ENCODE measurements around the gene CDX1. TPM values are rescaled to one million over a fixed set of nuclear protein-coding genes. Genes with fewer than 3 reads are reported as not detected.

Gene CDX1
- total RNA-seq, 1 donor from 2014 or later = not detected

GRCh38 chr5:150211156-150212030 lies 44.8 kb downstream of the CDX1 start:
- H3K27ac Mint-ChIP-seq (ENCODE audit: unreplicated experiment) = no peak overlapping the region
- H3K27me3 Mint-ChIP-seq (ENCODE audit: unreplicated experiment) = peaks cover 9% of the 10 kb centered on the region
- H3K36me3 Mint-ChIP-seq (ENCODE audit: unreplicated experiment) = no peaks in the 10 kb centered on the region
- peaks cover 3% of the 10 kb centered on the region for H3K9me3 Mint-ChIP-seq (ENCODE audit: unreplicated experiment)
- no peak overlapping the region for H3K4me3 Mint-ChIP-seq (ENCODE audit: unreplicated experiment)
- no peak for TF ChIP-seq CTCF (IDR thresholded peaks at IDR 0.05; ENCODE audit: partially characterized antibody, unreplicated experiment)
- DNase-seq = no peak
- no peaks in the 10 kb centered on the region for H3K4me1 Mint-ChIP-seq (ENCODE audit: low read depth, unreplicated experiment)

GRCh38 chr5:150213530-150213929 lies 47.0 kb downstream of the CDX1 start:
- H3K4me1 Mint-ChIP-seq (ENCODE audit: low read depth, unreplicated experiment) = no peaks in the 10 kb centered on the region
- no peak overlapping the region for H3K27ac Mint-ChIP-seq (ENCODE audit: unreplicated experiment)
- TF ChIP-seq CTCF (IDR thresholded peaks at IDR 0.05; ENCODE audit: partially characterized antibody, unreplicated experiment) = no peak
- H3K36me3 Mint-ChIP-seq (ENCODE audit: unreplicated experiment) = no peaks in the 10 kb centered on the region
- peaks cover 4% of the 10 kb centered on the region for H3K9me3 Mint-ChIP-seq (ENCODE audit: unreplicated experiment)
- peaks cover 6% of the 10 kb centered on the region for H3K27me3 Mint-ChIP-seq (ENCODE audit: unreplicated experiment)
- no peak overlapping the region for H3K4me3 Mint-ChIP-seq (ENCODE audit: unreplicated experiment)
- no peak for DNase-seq

GRCh38 chr5:150214289-150214688 lies 47.7 kb downstream of the CDX1 start:
- no peaks in the 10 kb centered on the region for H3K4me1 Mint-ChIP-seq (ENCODE audit: low read depth, unreplicated experiment)
- peaks cover 4% of the 10 kb centered on the region for H3K9me3 Mint-ChIP-seq (ENCODE audit: unreplicated experiment)
- no peak overlapping the region for H3K4me3 Mint-ChIP-seq (ENCODE audit: unreplicated experiment)
- DNase-seq = no peak
- H3K36me3 Mint-ChIP-seq (ENCODE audit: unreplicated experiment) = no peaks in the 10 kb centered on the region
- no peak for TF ChIP-seq CTCF (IDR thresholded peaks at IDR 0.05; ENCODE audit: partially characterized antibody, unreplicated experiment)
- H3K27me3 Mint-ChIP-seq (ENCODE audit: unreplicated experiment) = peaks cover 6% of the 10 kb centered on the region
- no peak overlapping the region for H3K27ac Mint-ChIP-seq (ENCODE audit: unreplicated experiment)

- Mint-ChIP-seq H3K27me3 (ENCODE audit: unreplicated experiment) (peaks cover 4% of the 10 kb centered on the region), H3K4me3 (ENCODE audit: unreplicated experiment) (no peak overlapping the region), H3K4me1 (ENCODE audit: low read depth, unreplicated experiment) (peaks cover 6% of the 10 kb centered on the region), H3K9me3 (ENCODE audit: unreplicated experiment) (peaks cover 4% of the 10 kb centered on the region), H3K27ac (ENCODE audit: unreplicated experiment) (no peak overlapping the region), H3K36me3 (ENCODE audit: unreplicated experiment) (no peaks in the 10 kb centered on the region)
- TF ChIP-seq CTCF (IDR thresholded peaks at IDR 0.05; ENCODE audit: partially characterized antibody, unreplicated experiment) = no peak
- no peak for DNase-seq
Observed at GRCh38 chr5:150215979-150216944, 49.7 kb downstream of the CDX1 start.

Measured in glutamatergic neuron (in vitro differentiated cells).